K562 treated with DMSO at 1 percent for 12 hours (cell line): ENCODE results near the gene TCEANC. TPM values are rescaled to one million over a fixed set of nuclear protein-coding genes. Genes with fewer than 3 reads are reported as not detected.

ENCODE experiments used
- total RNA-seq: library from RNA; unstranded; fragments of 300-600 nt; gene quantifications from 2 replicates; pipeline ENCODE4 v1.2.3, GENCODE V29; 2022; ENCODE audit not compliant: insufficient read depth

Gene TCEANC
- total RNA-seq: 0.45 and 2.8 TPM in 2 replicates

GRCh38 chrX:13652850-13653693 is at the start of gene TCEANC:
TCEANC (plus strand) TSS chrX:13653141; CDS start chrX:13662509, 9,368 bp downstream.

GRCh38 chrX:13688958-13689740 is 36.2 kb downstream of the TCEANC start, which contains the start of gene RAB9A:
RAB9A (plus strand) TSS chrX:13689128; CDS start chrX:13708747, 19,619 bp downstream.

Other genes starting within 250 kb of the TCEANC start
- gene EGFL6, start 83.5 kb upstream of the TCEANC start, total RNA-seq: not detected in 2 replicates
- gene RAB9A, start 36.0 kb downstream of the TCEANC start, total RNA-seq: 11.6 and 20.5 TPM in 2 replicates
- gene TRAPPC2, start 81.5 kb downstream of the TCEANC start, total RNA-seq: 4.1 and 13.8 TPM in 2 replicates
- 18.1 and 21.5 TPM in 2 replicates for gene OFD1, start 81.6 kb downstream of the TCEANC start, total RNA-seq
- gene GPM6B, start 164.0 kb downstream of the TCEANC start, total RNA-seq: 0.27 TPM in 1 of 2 replicates, not detected in the other